Loucy (cell line): ENCODE results near the gene SMPD2.

Experiments used
- H2AFZ ChIP-seq: fragments of 200-600 bp; sonication (generic); 2 replicates; pipeline ENCODE4 v1.6.0; 2016; ENCODE audit warnings: antibody characterized with exemption, mild to moderate bottlenecking, low read length, moderate library complexity
- H3F3A ChIP-seq: fragments of 200-600 bp; 2 replicates; pipeline ENCODE4 v1.6.0; 2016; ENCODE audit warnings: antibody characterized with exemption, low read depth, mild to moderate bottlenecking
- H3K27me3 ChIP-seq: fragments of 200-600 bp; sonication (generic); 2 replicates; pipeline ENCODE4 v1.6.1; 2014; ENCODE audit warnings: low read length, mild to moderate bottlenecking; ENCODE audit not compliant: insufficient read depth, poor library complexity, severe bottlenecking
- H3K36me3 ChIP-seq: fragments of 200-600 bp; sonication (generic); 2 replicates; pipeline ENCODE4 v1.6.1; 2016; ENCODE audit warnings: low read length; ENCODE audit not compliant: insufficient read depth
- H3K4me1 ChIP-seq: fragments of 200-600 bp; sonication (generic); 2 replicates; pipeline ENCODE4 v1.5.1; 2014; ENCODE audit warnings: low read length, mild to moderate bottlenecking; ENCODE audit not compliant: insufficient read depth, poor library complexity, severe bottlenecking
- H3K4me2 ChIP-seq: fragments of 200-600 bp; sonication (generic); 2 replicates; pipeline ENCODE4 v1.6.0; 2014; ENCODE audit warnings: antibody characterized with exemption, low read length, low read depth, mild to moderate bottlenecking; ENCODE audit not compliant: poor library complexity, severe bottlenecking
- H3K4me3 ChIP-seq: fragments of 200-600 bp; sonication (generic); 2 replicates; pipeline ENCODE4 v1.5.1; 2014; ENCODE audit warnings: low read length, mild to moderate bottlenecking, mixed read lengths; ENCODE audit not compliant: poor library complexity, severe bottlenecking
- H3K79me2 ChIP-seq: fragments of 200-600 bp; sonication (generic); 2 replicates; pipeline ENCODE4 v1.6.1; 2014; ENCODE audit warnings: low read length; ENCODE audit not compliant: insufficient read depth
- H3K9ac ChIP-seq: fragments of 200-600 bp; sonication (generic); 2 replicates; pipeline ENCODE4 v1.6.0; 2014; ENCODE audit warnings: mild to moderate bottlenecking, low read depth, low read length, moderate library complexity; ENCODE audit not compliant: poor library complexity, severe bottlenecking
- H3K9me2 ChIP-seq: fragments of 200-600 bp; sonication (generic); replicated peaks from 2 replicates; pipeline ENCODE4 v1.6.1; 2016; ENCODE audit warnings: low read depth, low read length, mixed read lengths
- H3K9me3 ChIP-seq: fragments of 200-600 bp; sonication (generic); 2 replicates; pipeline ENCODE4 v1.6.1; 2014; ENCODE audit warnings: mild to moderate bottlenecking, antibody characterized with exemption, low read length, low read depth; ENCODE audit not compliant: insufficient read depth
- H4K20me1 ChIP-seq: fragments of 200-600 bp; sonication (generic); 2 replicates; pipeline ENCODE4 v1.6.0; 2014; ENCODE audit warnings: antibody characterized with exemption, low read length, mild to moderate bottlenecking; ENCODE audit not compliant: insufficient read depth, poor library complexity, severe bottlenecking
- EZH2phosphoT487 ChIP-seq: fragments of 200-600 bp; IDR thresholded peaks from 2 replicates; pipeline ENCODE4 v1.6.1; 2018; ENCODE audit warnings: antibody characterized with exemption, mild to moderate bottlenecking, moderate library complexity, borderline replicate concordance
- TF ChIP-seq, protein P1 (sequence below): fragments of 200-600 bp; sonication (generic); conservative IDR thresholded peaks from 2 replicates; pipeline ENCODE4 v1.5.1; 2014; ENCODE audit warnings: mild to moderate bottlenecking, antibody characterized with exemption, low read length

Gene SMPD2

DNA sequence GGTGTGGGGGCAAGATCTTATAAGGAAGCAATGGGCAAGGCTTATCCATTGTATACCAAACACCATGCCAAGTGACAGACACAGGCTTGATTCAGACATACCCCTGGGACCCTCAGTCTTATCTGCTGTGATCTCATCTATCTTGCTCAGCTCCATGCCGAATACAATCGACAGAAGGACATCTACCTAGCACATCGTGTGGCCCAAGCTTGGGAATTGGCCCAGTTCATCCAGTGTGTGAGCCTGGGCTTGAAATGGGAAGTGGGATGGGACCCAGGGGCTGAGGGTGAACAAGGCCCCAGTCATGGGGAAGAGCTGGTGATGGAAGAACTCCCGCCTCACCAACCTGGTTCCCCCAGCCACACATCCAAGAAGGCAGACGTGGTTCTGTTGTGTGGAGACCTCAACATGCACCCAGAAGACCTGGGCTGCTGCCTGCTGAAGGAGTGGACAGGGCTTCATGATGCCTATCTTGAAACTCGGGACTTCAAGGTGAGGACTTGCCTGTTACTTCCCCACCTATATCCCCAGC lies 1.9 kb downstream of the SMPD2 start:
- H3K4me3 ChIP-seq = peak overlapping the region; percentile 98
- no peaks in the 10 kb centered on the region for H3F3A ChIP-seq
- no peaks in the 10 kb centered on the region for H3K9me2 ChIP-seq
- H3K36me3 ChIP-seq = peaks cover 35% of the 10 kb centered on the region; the same call in 1 of the 2 replicates
- H3K9ac ChIP-seq = peak overlapping the region; percentile 6
- H3K9me3 ChIP-seq = no peaks in the 10 kb centered on the region
- H3K27me3 ChIP-seq = no peaks in the 10 kb centered on the region
- no peak overlapping the region for H2AFZ ChIP-seq
- H3K79me2 ChIP-seq = peaks cover 18% of the 10 kb centered on the region
- TF ChIP-seq, protein P1, sequence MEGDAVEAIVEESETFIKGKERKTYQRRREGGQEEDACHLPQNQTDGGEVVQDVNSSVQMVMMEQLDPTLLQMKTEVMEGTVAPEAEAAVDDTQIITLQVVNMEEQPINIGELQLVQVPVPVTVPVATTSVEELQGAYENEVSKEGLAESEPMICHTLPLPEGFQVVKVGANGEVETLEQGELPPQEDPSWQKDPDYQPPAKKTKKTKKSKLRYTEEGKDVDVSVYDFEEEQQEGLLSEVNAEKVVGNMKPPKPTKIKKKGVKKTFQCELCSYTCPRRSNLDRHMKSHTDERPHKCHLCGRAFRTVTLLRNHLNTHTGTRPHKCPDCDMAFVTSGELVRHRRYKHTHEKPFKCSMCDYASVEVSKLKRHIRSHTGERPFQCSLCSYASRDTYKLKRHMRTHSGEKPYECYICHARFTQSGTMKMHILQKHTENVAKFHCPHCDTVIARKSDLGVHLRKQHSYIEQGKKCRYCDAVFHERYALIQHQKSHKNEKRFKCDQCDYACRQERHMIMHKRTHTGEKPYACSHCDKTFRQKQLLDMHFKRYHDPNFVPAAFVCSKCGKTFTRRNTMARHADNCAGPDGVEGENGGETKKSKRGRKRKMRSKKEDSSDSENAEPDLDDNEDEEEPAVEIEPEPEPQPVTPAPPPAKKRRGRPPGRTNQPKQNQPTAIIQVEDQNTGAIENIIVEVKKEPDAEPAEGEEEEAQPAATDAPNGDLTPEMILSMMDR = no peak
- TF ChIP-seq EZH2phosphoT487 = no peak
- peaks cover 29% of the 10 kb centered on the region for H3K4me1 ChIP-seq
- H3K4me2 ChIP-seq = peak overlapping the region; percentile 97
- peaks cover 3% of the 10 kb centered on the region for H4K20me1 ChIP-seq

DNA sequence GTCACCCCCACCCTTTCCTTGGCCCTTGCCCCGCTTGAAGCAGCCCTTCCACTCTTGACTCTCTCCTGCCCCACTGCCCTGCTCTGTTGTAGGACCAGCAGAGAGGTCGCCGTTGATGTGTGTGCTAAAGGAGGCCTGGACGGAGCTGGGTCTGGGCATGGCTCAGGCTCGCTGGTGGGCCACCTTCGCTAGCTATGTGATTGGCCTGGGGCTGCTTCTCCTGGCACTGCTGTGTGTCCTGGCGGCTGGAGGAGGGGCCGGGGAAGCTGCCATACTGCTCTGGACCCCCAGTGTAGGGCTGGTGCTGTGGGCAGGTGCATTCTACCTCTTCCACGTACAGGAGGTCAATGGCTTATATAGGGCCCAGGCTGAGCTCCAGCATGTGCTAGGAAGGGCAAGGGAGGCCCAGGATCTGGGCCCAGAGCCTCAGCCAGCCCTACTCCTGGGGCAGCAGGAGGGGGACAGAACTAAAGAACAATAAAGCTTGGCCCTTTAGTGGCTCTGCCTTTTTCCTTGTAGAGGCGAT lies 3.0 kb downstream of the SMPD2 start:
- H3K9ac ChIP-seq = peak overlapping the region; percentile 6
- H3K36me3 ChIP-seq = peaks cover 35% of the 10 kb centered on the region; the same call in 1 of the 2 replicates
- H3K9me2 ChIP-seq = no peaks in the 10 kb centered on the region
- no peak overlapping the region for H2AFZ ChIP-seq
- no peak overlapping the region for H3K4me3 ChIP-seq
- no peak for TF ChIP-seq EZH2phosphoT487
- TF ChIP-seq, protein P1 = no peak
- no peaks in the 10 kb centered on the region for H3K27me3 ChIP-seq
- H3K9me3 ChIP-seq = no peaks in the 10 kb centered on the region
- no peaks in the 10 kb centered on the region for H3F3A ChIP-seq
- peaks cover 33% of the 10 kb centered on the region for H3K4me1 ChIP-seq
- peaks cover 24% of the 10 kb centered on the region for H3K79me2 ChIP-seq
- H4K20me1 ChIP-seq = peaks cover 5% of the 10 kb centered on the region
- no peak overlapping the region for H3K4me2 ChIP-seq

DNA sequence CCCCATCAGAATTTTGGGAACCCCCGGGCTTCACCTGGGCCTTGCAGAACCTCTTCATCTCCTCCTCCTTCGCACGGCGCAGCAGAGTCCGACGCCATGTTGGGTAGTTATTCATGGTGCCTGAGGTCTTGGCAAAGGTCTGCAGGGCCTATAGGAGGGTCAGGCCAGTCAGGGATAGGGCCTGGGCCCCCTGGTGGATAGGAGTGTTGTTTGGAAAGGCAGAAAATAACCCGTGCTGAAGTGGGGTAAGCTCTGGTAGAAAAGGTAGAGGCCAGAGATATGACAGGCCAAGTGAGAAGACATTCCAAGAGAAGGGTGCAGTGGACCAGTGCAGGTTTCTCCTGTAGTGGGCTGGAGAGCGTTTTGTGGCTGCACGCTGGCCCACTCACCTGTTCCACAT lies 4.9 kb downstream of the SMPD2 start:
- Histone ChIP-seq H2AFZ (no peak overlapping the region), H3K9ac (no peak overlapping the region), H3K4me3 (no peak overlapping the region), H3K4me2 (no peak overlapping the region), H3K4me1 (peaks cover 45% of the 10 kb centered on the region), H3K9me3 (no peaks in the 10 kb centered on the region), H3F3A (no peaks in the 10 kb centered on the region), H3K79me2 (peaks cover 32% of the 10 kb centered on the region), H3K9me2 (no peaks in the 10 kb centered on the region), H4K20me1 (peaks cover 5% of the 10 kb centered on the region), H3K27me3 (no peaks in the 10 kb centered on the region), H3K36me3 (peaks cover 35% of the 10 kb centered on the region; the same call in 1 of the 2 replicates)
- TF ChIP-seq, protein P1 = peak; percentile 34
- no peak for TF ChIP-seq EZH2phosphoT487
